ENCODE measurements around the gene SLC2A3.
"Not testable (repeated sequence)": the region's sequence is repeated elsewhere in the genome, so short reads cannot be mapped to it uniquely, and the experiment has no call there.

DNA sequence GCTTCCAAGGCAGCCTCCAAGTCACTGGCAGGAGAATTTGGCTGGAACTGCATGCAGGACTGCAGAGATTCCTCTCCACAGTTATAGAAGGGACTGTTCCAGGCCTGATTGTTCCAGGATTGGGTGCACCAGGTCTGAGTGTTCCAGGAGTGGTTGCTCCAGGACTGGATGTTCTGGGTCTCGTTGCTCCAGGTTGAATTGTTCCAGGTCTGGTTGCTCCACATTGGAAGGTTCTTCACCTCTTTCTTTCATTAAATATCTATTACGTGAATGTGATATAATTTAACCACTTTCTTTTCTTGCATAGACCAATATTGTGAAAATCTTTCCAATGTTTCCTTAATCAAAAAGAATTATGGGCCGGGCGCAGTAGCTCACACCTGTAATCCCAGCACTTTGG is 39.3 kb downstream of the SLC2A3 start:
- TF ChIP-seq POLR2AphosphoS5 (IDR thresholded peaks at IDR 0.05; ENCODE audit: borderline replicate concordance, low read depth, low read length); EZH2 (IDR thresholded peaks at IDR 0.05): not testable (repeated sequence)
